GM13976 (cell line): Measurements from ENCODE around the gene VAMP3.
A peak's percentile ranks its signal among the peaks of the same experiment; 100 is the strongest.

Experiments
- DNase-seq: peaks from one replicate; pipeline ENCODE4 v3.0.0; 2012; ENCODE audit warnings: low spot score
- in situ Hi-C: fragments of 300-500 bp; cut with MboI; formaldehyde crosslinking; loops from one replicate; pipeline ENCODE4 v1.12.0; 2022; ENCODE audit warnings: low sequenced_read_pairs, mixed read lengths, inconsistent platforms; ENCODE audit not compliant: unreplicated experiment
- TF ChIP-seq, protein P1 (sequence below): IDR thresholded peaks from 2 replicates; pipeline ENCODE4 v1.5.1; 2012; ENCODE audit warnings: borderline replicate concordance, mild to moderate bottlenecking; ENCODE audit not compliant: insufficient read depth; ENCODE audit errors: extremely low read depth, missing control alignments, control extremely low read depth

Gene VAMP3

DNA sequence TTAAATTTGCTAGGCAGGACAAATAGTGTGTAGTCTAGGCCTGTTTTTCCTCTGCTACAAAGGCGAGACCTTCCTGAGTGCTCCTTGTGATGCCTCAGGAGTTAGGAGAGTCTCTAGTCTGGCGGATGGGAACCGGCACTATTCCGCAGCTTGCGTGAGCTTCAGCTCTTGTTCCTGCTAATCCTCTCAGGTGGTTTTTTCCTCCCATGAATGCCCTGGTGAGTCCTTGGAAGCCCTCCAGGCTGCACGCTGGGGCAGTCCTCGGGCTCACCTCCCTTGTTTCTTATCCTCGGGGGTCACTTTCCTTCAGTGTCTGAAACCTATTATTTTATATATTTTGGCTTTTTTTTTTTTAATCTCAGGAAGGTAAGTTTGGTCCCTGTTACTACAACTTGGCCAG, 53.6 kb downstream of the VAMP3 start:
- TF ChIP-seq, protein P1, sequence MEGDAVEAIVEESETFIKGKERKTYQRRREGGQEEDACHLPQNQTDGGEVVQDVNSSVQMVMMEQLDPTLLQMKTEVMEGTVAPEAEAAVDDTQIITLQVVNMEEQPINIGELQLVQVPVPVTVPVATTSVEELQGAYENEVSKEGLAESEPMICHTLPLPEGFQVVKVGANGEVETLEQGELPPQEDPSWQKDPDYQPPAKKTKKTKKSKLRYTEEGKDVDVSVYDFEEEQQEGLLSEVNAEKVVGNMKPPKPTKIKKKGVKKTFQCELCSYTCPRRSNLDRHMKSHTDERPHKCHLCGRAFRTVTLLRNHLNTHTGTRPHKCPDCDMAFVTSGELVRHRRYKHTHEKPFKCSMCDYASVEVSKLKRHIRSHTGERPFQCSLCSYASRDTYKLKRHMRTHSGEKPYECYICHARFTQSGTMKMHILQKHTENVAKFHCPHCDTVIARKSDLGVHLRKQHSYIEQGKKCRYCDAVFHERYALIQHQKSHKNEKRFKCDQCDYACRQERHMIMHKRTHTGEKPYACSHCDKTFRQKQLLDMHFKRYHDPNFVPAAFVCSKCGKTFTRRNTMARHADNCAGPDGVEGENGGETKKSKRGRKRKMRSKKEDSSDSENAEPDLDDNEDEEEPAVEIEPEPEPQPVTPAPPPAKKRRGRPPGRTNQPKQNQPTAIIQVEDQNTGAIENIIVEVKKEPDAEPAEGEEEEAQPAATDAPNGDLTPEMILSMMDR, result no peak
- in situ Hi-C loops, result no loop called here
- DNase-seq, result no peak

DNA sequence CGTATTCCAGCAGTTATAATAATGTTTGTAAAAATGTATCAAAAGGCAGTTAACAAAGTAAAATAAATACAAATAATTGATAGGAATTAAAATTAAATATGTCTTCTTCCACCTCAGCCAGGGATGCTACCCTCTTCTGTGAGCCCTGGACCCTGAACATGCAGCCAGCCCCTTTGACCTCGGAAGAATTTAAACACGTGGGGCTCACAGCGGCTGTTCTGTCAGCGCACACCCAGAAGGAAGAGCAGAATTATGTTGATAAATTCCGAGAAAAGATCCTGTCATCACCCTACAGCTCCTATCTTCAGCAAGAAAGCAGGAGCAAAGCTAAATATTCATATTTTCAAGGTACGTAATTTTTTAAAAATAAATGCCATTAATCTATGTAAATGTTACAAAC, 55.3 kb downstream of the VAMP3 start:
- peak; percentile 26 for DNase-seq
- in situ Hi-C loops, result no loop called here
- TF ChIP-seq, protein P1, result no peak

DNA sequence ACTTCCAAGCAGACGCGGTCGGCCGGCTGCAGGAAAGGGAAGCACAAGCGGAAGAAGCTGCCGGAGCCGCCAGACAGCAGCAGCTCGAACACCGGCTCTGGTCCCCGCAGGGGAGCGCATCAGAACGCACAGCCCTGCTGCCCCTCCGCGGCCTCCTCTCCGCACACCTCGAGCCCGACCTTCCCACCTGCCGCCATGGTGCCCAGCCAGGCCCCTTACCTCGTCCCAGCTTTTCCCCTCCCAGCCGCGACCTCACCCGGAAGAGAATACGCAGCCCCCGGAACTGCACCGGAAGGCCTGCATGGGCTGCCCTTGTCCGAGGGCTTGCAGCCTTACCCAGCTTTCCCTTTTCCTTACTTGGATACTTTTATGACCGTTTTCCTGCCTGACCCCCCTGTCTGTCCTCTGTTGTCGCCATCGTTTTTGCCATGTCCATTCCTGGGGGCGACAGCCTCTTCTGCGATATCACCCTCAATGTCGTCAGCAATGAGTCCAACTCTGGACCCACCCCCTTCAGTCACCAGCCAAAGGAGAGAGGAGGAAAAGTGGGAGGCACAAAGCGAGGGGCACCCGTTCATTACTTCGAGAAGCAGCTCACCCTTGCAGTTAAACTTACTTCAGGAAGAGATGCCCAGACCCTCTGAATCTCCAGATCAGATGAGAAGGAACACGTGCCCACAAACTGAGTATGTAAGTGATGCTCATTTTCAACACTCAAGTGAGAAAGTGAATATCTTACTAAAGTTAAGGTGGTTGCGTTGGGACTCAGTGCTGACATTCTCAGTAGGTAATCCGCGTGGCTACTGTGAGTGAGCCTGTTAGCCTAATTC, 56.2 kb downstream of the VAMP3 start:
- TF ChIP-seq, protein P1, result no peak
- peak; percentile 67 for DNase-seq
- in situ Hi-C loops, result no loop called here
